Measurements from ENCODE around the gene TAAR2. TPM values are rescaled to one million over a fixed set of nuclear protein-coding genes. Genes with fewer than 3 reads are reported as not detected.

The TAAR2 gene
- total RNA-seq, 1 donor from 2014 or later = not detected

- Histone ChIP-seq H3K9me3 (no peaks in the 10 kb centered on the region), H3K27me3 (ENCODE audit: low read depth) (no peaks in the 10 kb centered on the region), H3K27ac (no peak overlapping the region), H3K4me3 (no peak overlapping the region), H3K36me3 (no peaks in the 10 kb centered on the region), H3K4me1 (no peaks in the 10 kb centered on the region)
- TF ChIP-seq, protein P1, sequence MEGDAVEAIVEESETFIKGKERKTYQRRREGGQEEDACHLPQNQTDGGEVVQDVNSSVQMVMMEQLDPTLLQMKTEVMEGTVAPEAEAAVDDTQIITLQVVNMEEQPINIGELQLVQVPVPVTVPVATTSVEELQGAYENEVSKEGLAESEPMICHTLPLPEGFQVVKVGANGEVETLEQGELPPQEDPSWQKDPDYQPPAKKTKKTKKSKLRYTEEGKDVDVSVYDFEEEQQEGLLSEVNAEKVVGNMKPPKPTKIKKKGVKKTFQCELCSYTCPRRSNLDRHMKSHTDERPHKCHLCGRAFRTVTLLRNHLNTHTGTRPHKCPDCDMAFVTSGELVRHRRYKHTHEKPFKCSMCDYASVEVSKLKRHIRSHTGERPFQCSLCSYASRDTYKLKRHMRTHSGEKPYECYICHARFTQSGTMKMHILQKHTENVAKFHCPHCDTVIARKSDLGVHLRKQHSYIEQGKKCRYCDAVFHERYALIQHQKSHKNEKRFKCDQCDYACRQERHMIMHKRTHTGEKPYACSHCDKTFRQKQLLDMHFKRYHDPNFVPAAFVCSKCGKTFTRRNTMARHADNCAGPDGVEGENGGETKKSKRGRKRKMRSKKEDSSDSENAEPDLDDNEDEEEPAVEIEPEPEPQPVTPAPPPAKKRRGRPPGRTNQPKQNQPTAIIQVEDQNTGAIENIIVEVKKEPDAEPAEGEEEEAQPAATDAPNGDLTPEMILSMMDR (IDR thresholded peaks at IDR 0.05) = no peak
- DNase-seq = no peak
- ATAC-seq = no peak
- intact Hi-C loops (cut with DNase I) = no loop called here
Observed at GRCh38 chr6:132664309-132665034, 40.4 kb upstream of the TAAR2 start.

DNA sequence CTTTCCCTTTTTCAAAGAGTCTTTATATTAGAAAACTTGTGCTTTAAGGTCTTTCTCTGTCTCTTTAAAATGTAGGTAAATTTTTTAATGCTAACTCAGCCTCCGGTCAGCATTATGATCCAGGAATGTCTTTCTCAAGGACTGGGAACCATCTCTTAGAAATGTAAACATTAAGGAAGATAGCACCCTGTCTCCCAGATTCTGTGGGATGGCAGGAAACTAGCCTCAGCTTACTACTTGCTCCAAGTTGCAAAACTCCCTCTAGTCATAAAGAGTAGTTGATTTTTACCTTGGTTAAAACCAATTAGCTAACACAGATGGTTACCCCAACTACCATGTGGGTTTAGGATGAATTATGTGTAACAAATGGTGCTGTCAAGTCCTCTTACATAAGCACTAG, 39.6 kb upstream of the TAAR2 start:
- TF ChIP-seq, protein P1 (IDR thresholded peaks at IDR 0.05) = no peak
- Histone ChIP-seq H3K4me3 (no peak overlapping the region), H3K27me3 (ENCODE audit: low read depth) (no peaks in the 10 kb centered on the region), H3K4me1 (no peaks in the 10 kb centered on the region), H3K9me3 (no peaks in the 10 kb centered on the region), H3K27ac (no peak overlapping the region), H3K36me3 (no peaks in the 10 kb centered on the region)
- DNase-seq (no peak), ATAC-seq (no peak)
- intact Hi-C loops (cut with DNase I) = no loop called here

DNA sequence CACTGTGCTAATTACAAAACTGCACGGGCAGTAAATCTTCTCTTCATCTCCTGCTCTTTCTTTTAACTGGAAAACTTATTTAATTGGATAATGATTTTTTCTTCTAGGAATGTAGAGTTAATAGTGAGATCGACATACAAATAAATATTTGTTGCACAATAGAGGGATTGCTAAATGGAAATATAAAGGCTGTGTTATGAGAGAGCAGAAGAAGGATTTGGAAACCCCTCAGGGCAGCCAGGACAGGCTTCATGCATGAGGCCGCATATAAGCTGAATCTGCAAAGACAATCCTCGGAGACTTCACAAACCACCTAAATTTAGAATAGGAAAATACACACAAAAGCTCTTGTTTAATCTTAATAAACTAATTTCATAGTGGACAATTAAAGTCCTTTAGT, 37.8 kb upstream of the TAAR2 start:
- no peaks in the 10 kb centered on the region for H3K36me3 ChIP-seq
- intact Hi-C loops (cut with DNase I) = no loop called here
- no peak overlapping the region for H3K4me3 ChIP-seq
- ATAC-seq (no peak), DNase-seq (no peak)
- H3K9me3 ChIP-seq = no peaks in the 10 kb centered on the region
- no peaks in the 10 kb centered on the region for H3K4me1 ChIP-seq
- no peaks in the 10 kb centered on the region for H3K27me3 ChIP-seq (ENCODE audit: low read depth)
- no peak overlapping the region for H3K27ac ChIP-seq
- TF ChIP-seq, protein P1 (IDR thresholded peaks at IDR 0.05) = no peak

GRCh38 chr6:132659082-132659481, 35.0 kb upstream of the TAAR2 start, which contains the start of gene TAAR1:
TAAR1 (minus strand) TSS chr6:132659182; CDS start chr6:132646003, 13,179 bp downstream.
- Histone ChIP-seq H3K36me3 (no peaks in the 10 kb centered on the region), H3K4me1 (no peaks in the 10 kb centered on the region), H3K9me3 (no peaks in the 10 kb centered on the region), H3K4me3 (no peak within 1 kb of the TSS), H3K27me3 (ENCODE audit: low read depth) (no peaks in the 10 kb centered on the region), H3K27ac (no peak within 1 kb of the TSS)
- TF ChIP-seq, protein P1 (IDR thresholded peaks at IDR 0.05) = no peak
- intact Hi-C loops (cut with DNase I) = no loop called here
- DNase-seq (no peak), ATAC-seq (no peak)

GRCh38 chr6:132651062-132651461, 27.0 kb upstream of the TAAR2 start:
- ATAC-seq (peak; percentile 61 to 85), DNase-seq (no peak)
- no peaks in the 10 kb centered on the region for H3K9me3 ChIP-seq
- no peak overlapping the region for H3K27ac ChIP-seq
- no peak overlapping the region for H3K4me3 ChIP-seq
- no peaks in the 10 kb centered on the region for H3K36me3 ChIP-seq
- intact Hi-C loops (cut with DNase I) = no loop called here
- TF ChIP-seq, protein P1 (IDR thresholded peaks at IDR 0.05) = no peak
- H3K4me1 ChIP-seq = no peaks in the 10 kb centered on the region
- H3K27me3 ChIP-seq (ENCODE audit: low read depth) = no peaks in the 10 kb centered on the region

Measured in lower lobe of right lung (tissue), 2 donors.